Measurements from ENCODE around the gene RWDD3. TPM values are rescaled to one million over a fixed set of nuclear protein-coding genes. Genes with fewer than 3 reads are reported as not detected.

RWDD3 gene
- total and polyA plus RNA-seq, 2 donors (not counting 1 experiment from before 2014, with no cell fraction given): 19.9 to 21.9 TPM

GRCh38 chr1:95287825-95288224 lies 53.8 kb downstream of the RWDD3 start:
- Mint-ChIP-seq H3K4me1 (no peaks in the 10 kb centered on the region), H3K27ac (no peak overlapping the region), H3K9me3 (ENCODE audit: insufficient read depth) (no peaks in the 10 kb centered on the region), H3K27me3 (peaks cover 3% of the 10 kb centered on the region), H3K4me3 (no peak overlapping the region)
- Histone ChIP-seq H3K27ac (ENCODE audit: low read length in 2 of 2) (no peak overlapping the region), H3K9ac (ENCODE audit: low read length) (no peak overlapping the region), H2AFZ (ENCODE audit: insufficient read depth, low read depth, low read length, poor library complexity, severe bottlenecking) (no peak overlapping the region), H3K36me3 (replicated peaks in 1 of 2; ENCODE audit: control extremely low read depth in 1 of 2, control insufficient read depth in 1 of 2, extremely low read depth in 1 of 2, insufficient read depth in 2 of 2, low read length in 1 of 2) (no peaks in the 10 kb centered on the region), H3K4me1 (ENCODE audit: control insufficient read depth in 2 of 2, insufficient read depth in 2 of 2, low read length in 2 of 2) (no peaks in the 10 kb centered on the region), H3K9me3 (ENCODE audit: control extremely low read depth in 1 of 3, control insufficient read depth in 2 of 3, insufficient read depth in 1 of 3, low read length in 2 of 3) (no peaks in the 10 kb centered on the region), H3K79me2 (ENCODE audit: control insufficient read depth, insufficient read depth, low read length) (no peaks in the 10 kb centered on the region), H3K4me3 (ENCODE audit: control extremely low read depth in 1 of 5, extremely low read depth in 1 of 5, insufficient read depth in 1 of 5, low read depth in 2 of 5, low read length in 4 of 5) (no peak overlapping the region), H3K27me3 (replicated peaks in 1 of 4; ENCODE audit: control extremely low read depth in 1 of 4, control insufficient read depth in 3 of 4, insufficient read depth in 4 of 4, low read length in 3 of 4) (no peaks in the 10 kb centered on the region), H3K4me2 (replicated peaks; ENCODE audit: low read depth, low read length, poor library complexity, severe bottlenecking) (no peak overlapping the region), H4K20me1 (ENCODE audit: control insufficient read depth, insufficient read depth, low read length, poor library complexity, severe bottlenecking) (no peaks in the 10 kb centered on the region)
- ChIA-PET CTCF (no interaction called here), POLR2A (no interaction called here)
- DNase-seq (no peak), ATAC-seq (ENCODE audit: low read depth) (no peak)
- intact Hi-C loops (cut with micrococcal nuclease): no loop called here
- WGBS (ENCODE audit: insufficient coverage): no CpG with 5 or more reads among the region's 2 CpGs
- no peak for TF ChIP-seq EZH2 (IDR thresholded peaks at IDR 0.05; ENCODE audit: borderline replicate concordance, insufficient read depth, low read depth, low read length, poor library complexity, severe bottlenecking)
- TF ChIP-seq, protein P1, sequence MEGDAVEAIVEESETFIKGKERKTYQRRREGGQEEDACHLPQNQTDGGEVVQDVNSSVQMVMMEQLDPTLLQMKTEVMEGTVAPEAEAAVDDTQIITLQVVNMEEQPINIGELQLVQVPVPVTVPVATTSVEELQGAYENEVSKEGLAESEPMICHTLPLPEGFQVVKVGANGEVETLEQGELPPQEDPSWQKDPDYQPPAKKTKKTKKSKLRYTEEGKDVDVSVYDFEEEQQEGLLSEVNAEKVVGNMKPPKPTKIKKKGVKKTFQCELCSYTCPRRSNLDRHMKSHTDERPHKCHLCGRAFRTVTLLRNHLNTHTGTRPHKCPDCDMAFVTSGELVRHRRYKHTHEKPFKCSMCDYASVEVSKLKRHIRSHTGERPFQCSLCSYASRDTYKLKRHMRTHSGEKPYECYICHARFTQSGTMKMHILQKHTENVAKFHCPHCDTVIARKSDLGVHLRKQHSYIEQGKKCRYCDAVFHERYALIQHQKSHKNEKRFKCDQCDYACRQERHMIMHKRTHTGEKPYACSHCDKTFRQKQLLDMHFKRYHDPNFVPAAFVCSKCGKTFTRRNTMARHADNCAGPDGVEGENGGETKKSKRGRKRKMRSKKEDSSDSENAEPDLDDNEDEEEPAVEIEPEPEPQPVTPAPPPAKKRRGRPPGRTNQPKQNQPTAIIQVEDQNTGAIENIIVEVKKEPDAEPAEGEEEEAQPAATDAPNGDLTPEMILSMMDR (IDR thresholded peaks at IDR 0.05): no peak

Other genes starting within 250 kb of the RWDD3 start
- gene ALG14, start 161.3 kb upstream of the RWDD3 start, total RNA-seq: 2.6 and 3.3 TPM in 2 replicates
- gene ALG14, start 161.3 kb upstream of the RWDD3 start, polyA plus RNA-seq: 0.48 and 0.92 TPM in 2 replicates
- gene TLCD4, start 116.9 kb upstream of the RWDD3 start, total RNA-seq: 1.2 and 1.3 TPM in 2 replicates
- 0.19 and 0.55 TPM in 2 replicates for gene TLCD4, start 116.9 kb upstream of the RWDD3 start, polyA plus RNA-seq

All from B cell (primary cell).